ENCODE results near the gene ECI1. TPM values are rescaled to one million over a fixed set of nuclear protein-coding genes. Genes with fewer than 3 reads are reported as not detected.

Gene ECI1
- polyA plus RNA-seq, 3 donors: 29.9 to 74.5 (median 52.3) TPM

DNA sequence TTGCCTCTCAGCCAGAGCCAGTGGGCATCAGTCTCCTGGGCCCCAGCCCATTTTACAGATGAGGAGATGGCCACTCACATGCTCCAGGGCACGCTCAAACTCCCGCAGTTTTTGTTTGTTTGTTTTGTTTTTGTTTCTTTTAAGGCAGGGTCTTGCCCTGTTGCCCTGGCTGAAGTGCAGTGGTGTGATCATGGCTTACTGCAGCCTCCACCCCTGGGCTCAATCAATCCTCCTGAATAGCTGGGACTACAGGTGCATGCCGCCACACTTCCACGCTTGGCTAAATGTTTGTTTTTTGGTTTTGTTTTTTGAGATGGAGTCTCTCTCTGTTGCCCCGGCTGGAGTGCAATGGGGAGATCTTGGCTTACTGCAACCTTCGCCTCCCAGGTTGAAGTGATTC is 24.5 kb downstream of the ECI1 start:
- peaks cover 37 to 50% of the 10 kb centered on the region in 2 donors for H3K36me3 ChIP-seq (replicated peaks in 1 of 2; ENCODE audit: control insufficient read depth in 1 of 2, insufficient read depth in 2 of 2, low read length in 2 of 2)
- H3K9ac ChIP-seq (ENCODE audit: insufficient read depth, low read length, poor library complexity, severe bottlenecking): no peak overlapping the region
- 92% methylated on average over 2 of the region's 6 CpGs for WGBS (ENCODE audit: insufficient coverage)
- no peak overlapping the region for H3K4me2 ChIP-seq (replicated peaks; ENCODE audit: extremely low read depth, low read length, poor library complexity, severe bottlenecking)
- H3K27me3 Mint-ChIP-seq (ENCODE audit: low read depth in 3 of 3): peaks cover 0 to 2% (median 0%) of the 10 kb centered on the region in 3 donors
- H3K4me1 Mint-ChIP-seq: peaks cover 22% of the 10 kb centered on the region
- H4K20me1 ChIP-seq (ENCODE audit: insufficient read depth, low read length): peaks cover 15% of the 10 kb centered on the region
- H3K27ac ChIP-seq (ENCODE audit: low read depth in 1 of 2, low read length in 2 of 2): no peak overlapping the region
- no peak overlapping the region for H3K4me3 Mint-ChIP-seq
- intact Hi-C loops (cut with micrococcal nuclease): no loop called here
- peaks cover 28 to 49% of the 10 kb centered on the region in 2 donors for H3K36me3 Mint-ChIP-seq
- peaks cover 13 to 17% of the 10 kb centered on the region in 2 donors for H3K4me1 ChIP-seq (ENCODE audit: control insufficient read depth in 1 of 2, insufficient read depth in 2 of 2, low read length in 2 of 2)
- no peaks in the 10 kb centered on the region for H3K9me3 ChIP-seq (replicated peaks in 1 of 2; ENCODE audit: control insufficient read depth in 1 of 2, insufficient read depth in 1 of 2, low read length in 2 of 2)
- no peaks in the 10 kb centered on the region for H3K27me3 ChIP-seq (ENCODE audit: control insufficient read depth in 2 of 2, insufficient read depth in 2 of 2, low read length in 2 of 2)
- peaks cover 42% of the 10 kb centered on the region for H3K79me2 ChIP-seq (ENCODE audit: insufficient read depth, low read length)
- no peak overlapping the region for H3K4me3 ChIP-seq (replicated peaks in 1 of 3; ENCODE audit: low read depth in 2 of 3, low read length in 3 of 3)
- H3K9me3 Mint-ChIP-seq: no peaks in the 10 kb centered on the region
- no peak overlapping the region for H2AFZ ChIP-seq (ENCODE audit: insufficient read depth, low read depth, low read length, poor library complexity, severe bottlenecking)
- H3K27ac Mint-ChIP-seq: peak overlapping the region in 2 of 7 donors; percentile 32 to 74
- DNase-seq: no peak
- TF ChIP-seq, protein P1, sequence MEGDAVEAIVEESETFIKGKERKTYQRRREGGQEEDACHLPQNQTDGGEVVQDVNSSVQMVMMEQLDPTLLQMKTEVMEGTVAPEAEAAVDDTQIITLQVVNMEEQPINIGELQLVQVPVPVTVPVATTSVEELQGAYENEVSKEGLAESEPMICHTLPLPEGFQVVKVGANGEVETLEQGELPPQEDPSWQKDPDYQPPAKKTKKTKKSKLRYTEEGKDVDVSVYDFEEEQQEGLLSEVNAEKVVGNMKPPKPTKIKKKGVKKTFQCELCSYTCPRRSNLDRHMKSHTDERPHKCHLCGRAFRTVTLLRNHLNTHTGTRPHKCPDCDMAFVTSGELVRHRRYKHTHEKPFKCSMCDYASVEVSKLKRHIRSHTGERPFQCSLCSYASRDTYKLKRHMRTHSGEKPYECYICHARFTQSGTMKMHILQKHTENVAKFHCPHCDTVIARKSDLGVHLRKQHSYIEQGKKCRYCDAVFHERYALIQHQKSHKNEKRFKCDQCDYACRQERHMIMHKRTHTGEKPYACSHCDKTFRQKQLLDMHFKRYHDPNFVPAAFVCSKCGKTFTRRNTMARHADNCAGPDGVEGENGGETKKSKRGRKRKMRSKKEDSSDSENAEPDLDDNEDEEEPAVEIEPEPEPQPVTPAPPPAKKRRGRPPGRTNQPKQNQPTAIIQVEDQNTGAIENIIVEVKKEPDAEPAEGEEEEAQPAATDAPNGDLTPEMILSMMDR (IDR thresholded peaks at IDR 0.05): no peak

DNA sequence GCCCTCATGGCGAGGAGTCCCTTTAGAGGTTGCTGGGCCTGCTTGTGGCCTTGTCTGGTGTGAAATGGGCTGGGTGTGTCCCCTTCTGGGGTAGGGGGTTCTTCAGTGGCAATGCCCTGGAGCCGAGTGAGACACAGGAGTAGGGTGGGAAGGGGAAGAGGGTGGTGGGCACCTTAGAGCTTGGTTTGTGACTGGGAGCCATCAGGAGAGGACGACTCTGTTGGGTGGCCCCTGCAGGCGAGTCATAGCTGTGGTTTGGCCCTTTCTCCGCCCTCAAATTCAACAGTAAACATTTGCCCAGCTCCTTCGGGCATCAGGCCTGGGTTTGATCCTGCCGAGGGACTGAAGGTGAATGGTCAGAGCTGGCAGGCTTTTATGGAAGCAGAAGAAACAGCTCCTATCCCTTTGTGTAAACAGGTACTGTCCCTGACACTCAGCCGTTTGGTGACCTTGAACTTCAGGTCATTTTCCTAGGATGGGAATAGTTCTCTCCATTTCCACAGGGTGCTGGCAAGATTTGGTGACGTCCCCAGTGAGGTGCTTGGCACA is 25.1 kb downstream of the ECI1 start:
- Histone ChIP-seq H3K4me1 (ENCODE audit: control insufficient read depth in 1 of 2, insufficient read depth in 2 of 2, low read length in 2 of 2) (peaks cover 13 to 17% of the 10 kb centered on the region in 2 donors), H3K9me3 (replicated peaks in 1 of 2; ENCODE audit: control insufficient read depth in 1 of 2, insufficient read depth in 1 of 2, low read length in 2 of 2) (no peaks in the 10 kb centered on the region), H3K4me3 (replicated peaks in 1 of 3; ENCODE audit: low read depth in 2 of 3, low read length in 3 of 3) (no peak overlapping the region), H3K36me3 (replicated peaks in 1 of 2; ENCODE audit: control insufficient read depth in 1 of 2, insufficient read depth in 2 of 2, low read length in 2 of 2) (peaks cover 31 to 44% of the 10 kb centered on the region in 2 donors), H4K20me1 (ENCODE audit: insufficient read depth, low read length) (peaks cover 15% of the 10 kb centered on the region), H3K4me2 (replicated peaks; ENCODE audit: extremely low read depth, low read length, poor library complexity, severe bottlenecking) (no peak overlapping the region), H3K9ac (ENCODE audit: insufficient read depth, low read length, poor library complexity, severe bottlenecking) (no peak overlapping the region), H3K79me2 (ENCODE audit: insufficient read depth, low read length) (peaks cover 42% of the 10 kb centered on the region), H2AFZ (ENCODE audit: insufficient read depth, low read depth, low read length, poor library complexity, severe bottlenecking) (no peak overlapping the region), H3K27me3 (ENCODE audit: control insufficient read depth in 2 of 2, insufficient read depth in 2 of 2, low read length in 2 of 2) (no peaks in the 10 kb centered on the region), H3K27ac (ENCODE audit: low read depth in 1 of 2, low read length in 2 of 2) (peak overlapping the region in 1 of 2 donors; percentile 15)
- WGBS (ENCODE audit: insufficient coverage): 69% methylated on average over 4 of the region's 9 CpGs
- no peak overlapping the region for H3K4me3 Mint-ChIP-seq
- peaks cover 24 to 43% of the 10 kb centered on the region in 2 donors for H3K36me3 Mint-ChIP-seq
- TF ChIP-seq, protein P1 (IDR thresholded peaks at IDR 0.05): no peak
- H3K27me3 Mint-ChIP-seq (ENCODE audit: low read depth in 3 of 3): peaks cover 0 to 2% (median 0%) of the 10 kb centered on the region in 3 donors
- no peak for DNase-seq
- H3K27ac Mint-ChIP-seq: peak overlapping the region in 1 of 7 donors; percentile 33
- intact Hi-C loops (cut with micrococcal nuclease): no loop called here
- no peaks in the 10 kb centered on the region for H3K9me3 Mint-ChIP-seq
- H3K4me1 Mint-ChIP-seq: peaks cover 22% of the 10 kb centered on the region
